Measurements from ENCODE around the gene TSPAN4.

TSPAN4 gene

GRCh38 chr11:868394-868793, 25.7 kb downstream of the TSPAN4 start:
- TF ChIP-seq, protein P1, sequence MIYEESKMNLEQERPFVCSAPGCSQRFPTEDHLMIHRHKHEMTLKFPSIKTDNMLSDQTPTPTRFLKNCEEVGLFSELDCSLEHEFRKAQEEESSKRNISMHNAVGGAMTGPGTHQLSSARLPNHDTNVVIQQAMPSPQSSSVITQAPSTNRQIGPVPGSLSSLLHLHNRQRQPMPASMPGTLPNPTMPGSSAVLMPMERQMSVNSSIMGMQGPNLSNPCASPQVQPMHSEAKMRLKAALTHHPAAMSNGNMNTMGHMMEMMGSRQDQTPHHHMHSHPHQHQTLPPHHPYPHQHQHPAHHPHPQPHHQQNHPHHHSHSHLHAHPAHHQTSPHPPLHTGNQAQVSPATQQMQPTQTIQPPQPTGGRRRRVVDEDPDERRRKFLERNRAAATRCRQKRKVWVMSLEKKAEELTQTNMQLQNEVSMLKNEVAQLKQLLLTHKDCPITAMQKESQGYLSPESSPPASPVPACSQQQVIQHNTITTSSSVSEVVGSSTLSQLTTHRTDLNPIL (CRISPR knock-in tag; IDR thresholded peaks at IDR 0.05; ENCODE audit: low read depth) = no peak
- TF ChIP-seq ZFP3 (CRISPR knock-in tag; IDR thresholded peaks at IDR 0.05) (no peak), PPARA (CRISPR knock-in tag; IDR thresholded peaks at IDR 0.05; ENCODE audit: borderline replicate concordance) (no peak), BACH2 (CRISPR knock-in tag; IDR thresholded peaks at IDR 0.05; ENCODE audit: borderline replicate concordance) (no peak), SNAI2 (CRISPR knock-in tag; IDR thresholded peaks at IDR 0.05) (no peak), CSRNP3 (CRISPR knock-in tag; IDR thresholded peaks at IDR 0.05) (no peak), OSR1 (CRISPR knock-in tag; IDR thresholded peaks at IDR 0.05) (no peak), POU6F1 (CRISPR knock-in tag; IDR thresholded peaks at IDR 0.05; ENCODE audit: borderline replicate concordance, low read depth) (no peak), ZFP30 (CRISPR knock-in tag; IDR thresholded peaks at IDR 0.05) (no peak), TCF4 (CRISPR knock-in tag; IDR thresholded peaks at IDR 0.05; ENCODE audit: borderline replicate concordance) (no peak)
- TF ChIP-seq, protein P2, sequence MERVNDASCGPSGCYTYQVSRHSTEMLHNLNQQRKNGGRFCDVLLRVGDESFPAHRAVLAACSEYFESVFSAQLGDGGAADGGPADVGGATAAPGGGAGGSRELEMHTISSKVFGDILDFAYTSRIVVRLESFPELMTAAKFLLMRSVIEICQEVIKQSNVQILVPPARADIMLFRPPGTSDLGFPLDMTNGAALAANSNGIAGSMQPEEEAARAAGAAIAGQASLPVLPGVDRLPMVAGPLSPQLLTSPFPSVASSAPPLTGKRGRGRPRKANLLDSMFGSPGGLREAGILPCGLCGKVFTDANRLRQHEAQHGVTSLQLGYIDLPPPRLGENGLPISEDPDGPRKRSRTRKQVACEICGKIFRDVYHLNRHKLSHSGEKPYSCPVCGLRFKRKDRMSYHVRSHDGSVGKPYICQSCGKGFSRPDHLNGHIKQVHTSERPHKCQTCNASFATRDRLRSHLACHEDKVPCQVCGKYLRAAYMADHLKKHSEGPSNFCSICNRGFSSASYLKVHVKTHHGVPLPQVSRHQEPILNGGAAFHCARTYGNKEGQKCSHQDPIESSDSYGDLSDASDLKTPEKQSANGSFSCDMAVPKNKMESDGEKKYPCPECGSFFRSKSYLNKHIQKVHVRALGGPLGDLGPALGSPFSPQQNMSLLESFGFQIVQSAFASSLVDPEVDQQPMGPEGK (CRISPR knock-in tag; IDR thresholded peaks at IDR 0.05; ENCODE audit: borderline replicate concordance) = no peak
- ATAC-seq = no peak

DNA sequence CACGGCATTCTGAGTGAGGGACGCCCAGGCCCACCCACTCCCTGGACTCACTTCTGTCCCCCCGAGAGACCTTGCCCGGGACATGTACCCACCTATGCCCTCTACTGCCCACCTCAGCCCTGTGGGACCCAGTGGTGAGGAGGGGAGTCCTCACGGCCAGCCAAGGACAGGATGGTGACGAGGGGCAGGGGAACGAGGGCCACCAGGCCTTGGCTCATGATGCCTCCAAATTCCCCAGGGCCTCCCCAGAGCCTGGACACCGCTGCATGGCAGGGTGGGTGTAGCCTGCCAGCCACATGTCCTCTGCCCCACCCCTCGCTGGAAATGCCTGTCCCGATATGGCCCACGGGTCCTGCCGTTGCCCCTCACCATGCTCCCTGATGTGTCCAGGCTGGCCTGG, 26.1 kb downstream of the TSPAN4 start:
- TF ChIP-seq SNAI2 (CRISPR knock-in tag; IDR thresholded peaks at IDR 0.05) = no peak
- no peak for TF ChIP-seq ZNF70 (CRISPR knock-in tag; IDR thresholded peaks at IDR 0.05)
- TF ChIP-seq PPARA (CRISPR knock-in tag; IDR thresholded peaks at IDR 0.05; ENCODE audit: borderline replicate concordance) = no peak
- no peak for TF ChIP-seq ZNF8 (CRISPR knock-in tag; IDR thresholded peaks at IDR 0.05)
- TF ChIP-seq, protein P1 (CRISPR knock-in tag; IDR thresholded peaks at IDR 0.05; ENCODE audit: low read depth) = no peak
- ATAC-seq = no peak

DNA sequence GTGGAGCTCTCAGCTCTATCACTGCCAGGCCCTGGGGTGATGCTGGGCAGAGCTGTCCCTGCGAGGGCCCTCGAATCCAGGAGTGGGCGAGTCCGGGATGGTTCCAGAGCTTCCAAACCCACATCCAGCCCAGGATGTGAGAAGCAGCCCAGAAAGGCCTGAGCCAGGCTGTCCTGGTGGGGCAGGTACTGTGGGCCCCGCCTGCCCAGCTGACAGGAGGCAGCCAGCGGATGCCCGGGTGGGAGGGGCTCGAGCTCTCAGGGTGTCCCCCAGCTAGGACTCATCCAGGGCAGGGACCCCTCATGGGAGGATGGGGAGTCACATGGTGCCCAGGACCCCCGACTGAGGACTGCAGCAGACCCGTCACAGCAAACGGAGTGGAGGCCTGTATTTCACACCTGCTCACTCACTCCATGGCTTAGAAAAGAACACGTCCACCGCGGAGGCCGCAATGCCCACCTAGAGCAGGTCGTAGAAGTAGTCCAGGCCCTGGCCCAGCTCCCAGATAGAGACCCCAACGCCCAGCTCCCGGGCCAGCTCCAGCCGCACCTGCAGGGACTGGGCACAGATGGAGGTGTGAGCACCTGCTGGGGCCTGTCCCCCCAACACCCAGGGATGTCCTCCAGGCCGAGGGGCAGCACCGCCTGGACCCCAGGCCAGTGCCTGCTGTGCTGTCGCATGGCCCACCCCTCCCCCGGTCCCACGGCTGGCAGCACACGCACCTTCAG, 26.9 kb downstream of the TSPAN4 start:
- ATAC-seq = no peak; the same call in 1 of the 3 replicates
- TF ChIP-seq ARNTL (CRISPR knock-in tag; IDR thresholded peaks at IDR 0.05; ENCODE audit: borderline replicate concordance, low read depth) (no peak), ESRRG (CRISPR knock-in tag; IDR thresholded peaks at IDR 0.05) (no peak), POU6F1 (CRISPR knock-in tag; IDR thresholded peaks at IDR 0.05; ENCODE audit: borderline replicate concordance, low read depth) (no peak), ISL1 (CRISPR knock-in tag; IDR thresholded peaks at IDR 0.05) (no peak), ZFP3 (CRISPR knock-in tag; IDR thresholded peaks at IDR 0.05) (no peak), GLIS3 (CRISPR knock-in tag; IDR thresholded peaks at IDR 0.05) (no peak), ZNF8 (CRISPR knock-in tag; IDR thresholded peaks at IDR 0.05) (no peak), ZC3H10 (CRISPR knock-in tag; IDR thresholded peaks at IDR 0.05) (no peak), CSDC2 (CRISPR knock-in tag; IDR thresholded peaks at IDR 0.05) (no peak), PPARA (CRISPR knock-in tag; IDR thresholded peaks at IDR 0.05; ENCODE audit: borderline replicate concordance) (no peak), RARB (CRISPR knock-in tag; IDR thresholded peaks at IDR 0.05) (no peak), TOX (CRISPR knock-in tag; IDR thresholded peaks at IDR 0.05; ENCODE audit: borderline replicate concordance) (no peak), TCF4 (CRISPR knock-in tag; IDR thresholded peaks at IDR 0.05; ENCODE audit: borderline replicate concordance) (no peak), ZNF565 (CRISPR knock-in tag; conservative IDR thresholded peaks at IDR 0.05; ENCODE audit: low read depth) (no peak), CSRNP3 (CRISPR knock-in tag; IDR thresholded peaks at IDR 0.05) (no peak), ZNF70 (CRISPR knock-in tag; IDR thresholded peaks at IDR 0.05) (no peak)
- TF ChIP-seq, protein P1 (CRISPR knock-in tag; IDR thresholded peaks at IDR 0.05; ENCODE audit: low read depth) = no peak
- TF ChIP-seq, protein P2 (CRISPR knock-in tag; IDR thresholded peaks at IDR 0.05; ENCODE audit: borderline replicate concordance) = no peak
